HG02885 (cell line): Measurements from ENCODE around the gene INTS2.
A peak's percentile ranks its signal among the peaks of the same experiment; 100 is the strongest.
"Not testable (repeated sequence)": the region's sequence is repeated elsewhere in the genome, so short reads cannot be mapped to it uniquely, and the experiment has no call there.

Source experiments
- ATAC-seq: cut with Tn5 transposase; IDR thresholded peaks from one replicate; pipeline ENCODE4 v1.9.1; 2021; ENCODE audit warnings: mild to moderate bottlenecking; ENCODE audit not compliant: unreplicated experiment, poor library complexity

The INTS2 gene

GRCh38 chr17:61927208-61928100 is at the start of gene INTS2:
Gene INTS2, minus strand, starts transcription at chr17:61927982. Its CDS starts 1,338 bp downstream, at chr17:61926644.
- ATAC-seq, result peak; percentile 75

- ATAC-seq, result no peak
Measured at GRCh38 chr17:61974115-61974514, 46.3 kb upstream of the INTS2 start.

GRCh38 chr17:61972311-61972710 is 44.5 kb upstream of the INTS2 start:
- ATAC-seq, result no peak

GRCh38 chr17:61970030-61970429 is 42.2 kb upstream of the INTS2 start:
- no peak for ATAC-seq

- ATAC-seq, result no peak
Measured at GRCh38 chr17:61968757-61969156, 41.0 kb upstream of the INTS2 start.

- no peak for ATAC-seq
Measured at GRCh38 chr17:61967729-61968128, 39.9 kb upstream of the INTS2 start.

- no peak for ATAC-seq
Measured at GRCh38 chr17:61966191-61966590, 38.4 kb upstream of the INTS2 start.

- ATAC-seq, result no peak
Measured at GRCh38 chr17:61955619-61956018, 27.8 kb upstream of the INTS2 start.

- no peak for ATAC-seq
Measured at GRCh38 chr17:61947367-61948078, 19.7 kb upstream of the INTS2 start.

GRCh38 chr17:61946359-61946758 is 18.6 kb upstream of the INTS2 start:
- no peak for ATAC-seq

GRCh38 chr17:61943117-61943516 is 15.3 kb upstream of the INTS2 start:
- ATAC-seq, result no peak

GRCh38 chr17:61942085-61942484 is 14.3 kb upstream of the INTS2 start:
- ATAC-seq, result no peak

- peak; percentile 7 for ATAC-seq
Measured at GRCh38 chr17:61928101-61928436, 287 bp upstream of the INTS2 start.

GRCh38 chr17:61926826-61927207 is 965 bp downstream of the INTS2 start:
- ATAC-seq, result no peak

- ATAC-seq, result not testable (repeated sequence)
Measured at GRCh38 chr17:61915162-61915561, 12.6 kb downstream of the INTS2 start.

GRCh38 chr17:61908292-61909037 is 19.3 kb downstream of the INTS2 start:
- ATAC-seq, result no peak

- no peak for ATAC-seq
Measured at GRCh38 chr17:61907361-61907760, 20.4 kb downstream of the INTS2 start.

GRCh38 chr17:61904094-61904710 is 23.6 kb downstream of the INTS2 start:
- peak; percentile 81 for ATAC-seq

GRCh38 chr17:61903251-61903650 is 24.5 kb downstream of the INTS2 start:
- ATAC-seq, result no peak

GRCh38 chr17:61897548-61898180 is 30.1 kb downstream of the INTS2 start:
- no peak for ATAC-seq
